GM12878 (cell line): ENCODE results near the gene CNR1. TPM values are rescaled to one million over a fixed set of nuclear protein-coding genes. Genes with fewer than 3 reads are reported as not detected.

ENCODE experiments used
- BMI1 ChIP-seq: fragments of 450-650 bp; IDR thresholded peaks from 2 replicates; pipeline ENCODE4 v1.6.1; 2016; ENCODE audit warnings: mild to moderate bottlenecking, moderate library complexity, borderline replicate concordance
- CBFB ChIP-seq: IDR thresholded peaks from 2 replicates; pipeline ENCODE4 v1.6.1; 2016; ENCODE audit warnings: antibody characterized with exemption, low read depth
- CREM ChIP-seq: IDR thresholded peaks from 2 replicates; pipeline ENCODE4 v1.6.1; 2014; ENCODE audit warnings: antibody characterized with exemption, low read depth
- DPF2 ChIP-seq: fragments of 450-650 bp; IDR thresholded peaks from 2 replicates; pipeline ENCODE4 v1.6.1; 2017; ENCODE audit warnings: mild to moderate bottlenecking
- JUND ChIP-seq: IDR thresholded peaks from 2 replicates; pipeline ENCODE4 v1.6.1; 2012; ENCODE audit warnings: low read depth, mild to moderate bottlenecking, low read length, improper control_type of control experiment, moderate library complexity
- KAT2A ChIP-seq: conservative IDR thresholded peaks from 2 replicates; pipeline ENCODE4 v1.6.1; 2011; ENCODE audit warnings: low read depth, low read length; ENCODE audit not compliant: control insufficient read depth
- MXI1 ChIP-seq: fragments of 150-350 bp; IDR thresholded peaks from 2 replicates; pipeline ENCODE4 v1.6.1; 2011; ENCODE audit warnings: low read depth, mild to moderate bottlenecking, inconsistent platforms, low read length, improper control_type of control experiment
- NFIC ChIP-seq: IDR thresholded peaks from 2 replicates; pipeline ENCODE4 v1.6.1; 2012; ENCODE audit warnings: low read depth, mild to moderate bottlenecking, inconsistent platforms, low read length, moderate library complexity
- SP1 ChIP-seq: IDR thresholded peaks from one replicate; pipeline ENCODE4 v1.6.1; 2011; ENCODE audit warnings: low read depth, low read length
- SPI1 ChIP-seq: IDR thresholded peaks from 2 replicates; pipeline ENCODE4 v1.6.1; 2011; ENCODE audit warnings: low read depth, mild to moderate bottlenecking, low read length, moderate library complexity, borderline replicate concordance; ENCODE audit not compliant: insufficient read depth
- SREBF2 ChIP-seq: IDR thresholded peaks from 2 replicates; pipeline ENCODE4 v1.6.1; 2012; ENCODE audit warnings: mild to moderate bottlenecking, low read length
- TAF1 ChIP-seq: IDR thresholded peaks from 2 replicates; pipeline ENCODE4 v1.6.1; 2011; ENCODE audit warnings: mild to moderate bottlenecking, low read depth, low read length, borderline replicate concordance
- ZBED1 ChIP-seq: IDR thresholded peaks from 2 replicates; pipeline ENCODE4 v1.6.1; 2016; ENCODE audit warnings: borderline replicate concordance
- ZZZ3 ChIP-seq: IDR thresholded peaks from 2 replicates; pipeline ENCODE4 v1.6.1; 2011; ENCODE audit warnings: low read depth; ENCODE audit not compliant: control insufficient read depth, insufficient read length
- polyA plus RNA-seq, 11 experiments: library from polyadenylated mRNA; depleted of rRNA in 4 of 11; unstranded in 6 of 11; stranded (reverse) in 5 of 11; fragments of >200 nt; fragmentation: Nextera tagmentation in 4 of 11; fragmentation: Illumina TruSeq in 1 of 11; extraction: Ambion mirVana in 4 of 11; extraction: Trizol in 1 of 11; gene quantifications; 1 replicate in 1 of 11; 2 replicates in 10 of 11; pipeline versions ENCODE4 v1.2.1 to v1.2.3, GENCODE V29; 2011 to 2016; ENCODE audit warnings: inconsistent platforms in 2 of 11, missing spikeins in 2 of 11, low read depth in 1 of 11
- total RNA-seq, 4 experiments: library from RNA; depleted of rRNA in 3 of 4; stranded (reverse); fragments of >200 nt in 3 of 4; fragmentation: Illumina TruSeq in 1 of 4; extraction: Trizol in 1 of 4; gene quantifications; 2 replicates each; pipeline versions ENCODE4 v1.2.1 to v1.2.3, GENCODE V29; 2013 to 2021
- TF ChIP-seq, protein P1 (sequence below): fragments of 450-650 bp; formaldehyde crosslinking; IDR thresholded peaks from 2 replicates; pipeline ENCODE4 v1.4.0; 2022; ENCODE audit warnings: mild to moderate bottlenecking, moderate library complexity
- TF ChIP-seq, protein P2 (sequence below): fragments of 450-650 bp; IDR thresholded peaks from 2 replicates; pipeline ENCODE4 v1.6.1; 2016; ENCODE audit warnings: mild to moderate bottlenecking, moderate library complexity, borderline replicate concordance
- TF ChIP-seq, protein P3 (sequence below): fragments of 450-650 bp; IDR thresholded peaks from 2 replicates; pipeline ENCODE4 v1.6.1; 2017; ENCODE audit warnings: low read depth, mild to moderate bottlenecking, moderate library complexity
- TF ChIP-seq, protein P4 (sequence below): fragments of 450-650 bp; IDR thresholded peaks from 2 replicates; pipeline ENCODE4 v1.6.1; 2017; ENCODE audit warnings: mild to moderate bottlenecking, moderate library complexity

Gene CNR1
- total and polyA plus RNA-seq, 10 of the 15 experiments (the other 5 are each of a cell fraction or from before 2014, with no cell fraction given): 2.2 to 15.4 (median 8.5) TPM

GRCh38 chr6:88177961-88178464, 11.9 kb upstream of the CNR1 start (continued):
- TF ChIP-seq, protein P1, sequence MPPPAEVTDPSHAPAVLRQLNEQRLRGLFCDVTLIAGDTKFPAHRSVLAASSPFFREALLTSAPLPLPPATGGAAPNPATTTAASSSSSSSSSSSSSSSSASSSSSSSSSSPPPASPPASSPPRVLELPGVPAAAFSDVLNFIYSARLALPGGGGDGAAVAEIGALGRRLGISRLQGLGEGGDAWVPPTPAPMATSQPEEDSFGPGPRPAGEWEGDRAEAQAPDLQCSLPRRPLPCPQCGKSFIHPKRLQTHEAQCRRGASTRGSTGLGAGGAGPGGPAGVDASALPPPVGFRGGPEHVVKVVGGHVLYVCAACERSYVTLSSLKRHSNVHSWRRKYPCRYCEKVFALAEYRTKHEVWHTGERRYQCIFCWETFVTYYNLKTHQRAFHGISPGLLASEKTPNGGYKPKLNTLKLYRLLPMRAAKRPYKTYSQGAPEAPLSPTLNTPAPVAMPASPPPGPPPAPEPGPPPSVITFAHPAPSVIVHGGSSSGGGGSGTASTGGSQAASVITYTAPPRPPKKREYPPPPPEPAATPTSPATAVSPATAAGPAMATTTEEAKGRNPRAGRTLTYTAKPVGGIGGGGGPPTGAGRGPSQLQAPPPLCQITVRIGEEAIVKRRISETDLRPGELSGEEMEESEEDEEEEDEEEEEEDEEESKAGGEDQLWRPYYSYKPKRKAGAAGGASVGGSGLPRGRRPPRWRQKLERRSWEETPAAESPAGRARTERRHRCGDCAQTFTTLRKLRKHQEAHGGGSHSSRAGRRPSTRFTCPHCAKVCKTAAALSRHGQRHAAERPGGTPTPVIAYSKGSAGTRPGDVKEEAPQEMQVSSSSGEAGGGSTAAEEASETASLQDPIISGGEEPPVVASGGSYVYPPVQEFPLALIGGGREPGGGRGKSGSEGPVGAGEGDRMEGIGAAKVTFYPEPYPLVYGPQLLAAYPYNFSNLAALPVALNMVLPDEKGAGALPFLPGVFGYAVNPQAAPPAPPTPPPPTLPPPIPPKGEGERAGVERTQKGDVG: no peak
- no peak for TF ChIP-seq SREBF2
- 0 out of 2 replicates have a peak, but pooled peaks have one; percentile 53 for TF ChIP-seq DPF2
- no peak for TF ChIP-seq CREM
- no peak for TF ChIP-seq KAT2A
- TF ChIP-seq TAF1: no peak
- 0 out of 2 replicates have a peak, but pooled peaks have one; percentile 27 for TF ChIP-seq MXI1
- no peak for TF ChIP-seq CBFB
- TF ChIP-seq SPI1: peak; percentile 97
- TF ChIP-seq ZZZ3: no peak
- no peak for TF ChIP-seq JUND
- TF ChIP-seq, protein P2, sequence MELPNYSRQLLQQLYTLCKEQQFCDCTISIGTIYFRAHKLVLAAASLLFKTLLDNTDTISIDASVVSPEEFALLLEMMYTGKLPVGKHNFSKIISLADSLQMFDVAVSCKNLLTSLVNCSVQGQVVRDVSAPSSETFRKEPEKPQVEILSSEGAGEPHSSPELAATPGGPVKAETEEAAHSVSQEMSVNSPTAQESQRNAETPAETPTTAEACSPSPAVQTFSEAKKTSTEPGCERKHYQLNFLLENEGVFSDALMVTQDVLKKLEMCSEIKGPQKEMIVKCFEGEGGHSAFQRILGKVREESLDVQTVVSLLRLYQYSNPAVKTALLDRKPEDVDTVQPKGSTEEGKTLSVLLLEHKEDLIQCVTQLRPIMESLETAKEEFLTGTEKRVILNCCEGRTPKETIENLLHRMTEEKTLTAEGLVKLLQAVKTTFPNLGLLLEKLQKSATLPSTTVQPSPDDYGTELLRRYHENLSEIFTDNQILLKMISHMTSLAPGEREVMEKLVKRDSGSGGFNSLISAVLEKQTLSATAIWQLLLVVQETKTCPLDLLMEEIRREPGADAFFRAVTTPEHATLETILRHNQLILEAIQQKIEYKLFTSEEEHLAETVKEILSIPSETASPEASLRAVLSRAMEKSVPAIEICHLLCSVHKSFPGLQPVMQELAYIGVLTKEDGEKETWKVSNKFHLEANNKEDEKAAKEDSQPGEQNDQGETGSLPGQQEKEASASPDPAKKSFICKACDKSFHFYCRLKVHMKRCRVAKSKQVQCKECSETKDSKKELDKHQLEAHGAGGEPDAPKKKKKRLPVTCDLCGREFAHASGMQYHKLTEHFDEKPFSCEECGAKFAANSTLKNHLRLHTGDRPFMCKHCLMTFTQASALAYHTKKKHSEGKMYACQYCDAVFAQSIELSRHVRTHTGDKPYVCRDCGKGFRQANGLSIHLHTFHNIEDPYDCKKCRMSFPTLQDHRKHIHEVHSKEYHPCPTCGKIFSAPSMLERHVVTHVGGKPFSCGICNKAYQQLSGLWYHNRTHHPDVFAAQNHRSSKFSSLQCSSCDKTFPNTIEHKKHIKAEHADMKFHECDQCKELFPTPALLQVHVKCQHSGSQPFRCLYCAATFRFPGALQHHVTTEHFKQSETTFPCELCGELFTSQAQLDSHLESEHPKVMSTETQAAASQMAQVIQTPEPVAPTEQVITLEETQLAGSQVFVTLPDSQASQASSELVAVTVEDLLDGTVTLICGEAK: no peak
- TF ChIP-seq, protein P3, sequence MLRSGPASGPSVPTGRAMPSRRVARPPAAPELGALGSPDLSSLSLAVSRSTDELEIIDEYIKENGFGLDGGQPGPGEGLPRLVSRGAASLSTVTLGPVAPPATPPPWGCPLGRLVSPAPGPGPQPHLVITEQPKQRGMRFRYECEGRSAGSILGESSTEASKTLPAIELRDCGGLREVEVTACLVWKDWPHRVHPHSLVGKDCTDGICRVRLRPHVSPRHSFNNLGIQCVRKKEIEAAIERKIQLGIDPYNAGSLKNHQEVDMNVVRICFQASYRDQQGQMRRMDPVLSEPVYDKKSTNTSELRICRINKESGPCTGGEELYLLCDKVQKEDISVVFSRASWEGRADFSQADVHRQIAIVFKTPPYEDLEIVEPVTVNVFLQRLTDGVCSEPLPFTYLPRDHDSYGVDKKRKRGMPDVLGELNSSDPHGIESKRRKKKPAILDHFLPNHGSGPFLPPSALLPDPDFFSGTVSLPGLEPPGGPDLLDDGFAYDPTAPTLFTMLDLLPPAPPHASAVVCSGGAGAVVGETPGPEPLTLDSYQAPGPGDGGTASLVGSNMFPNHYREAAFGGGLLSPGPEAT: peak; percentile 58; the same call in 1 of the 2 replicates
- TF ChIP-seq SP1: no peak
- peak; percentile 62; the same call in 1 of the 2 replicates for TF ChIP-seq NFIC
- TF ChIP-seq BMI1: no peak
- TF ChIP-seq, protein P4, sequence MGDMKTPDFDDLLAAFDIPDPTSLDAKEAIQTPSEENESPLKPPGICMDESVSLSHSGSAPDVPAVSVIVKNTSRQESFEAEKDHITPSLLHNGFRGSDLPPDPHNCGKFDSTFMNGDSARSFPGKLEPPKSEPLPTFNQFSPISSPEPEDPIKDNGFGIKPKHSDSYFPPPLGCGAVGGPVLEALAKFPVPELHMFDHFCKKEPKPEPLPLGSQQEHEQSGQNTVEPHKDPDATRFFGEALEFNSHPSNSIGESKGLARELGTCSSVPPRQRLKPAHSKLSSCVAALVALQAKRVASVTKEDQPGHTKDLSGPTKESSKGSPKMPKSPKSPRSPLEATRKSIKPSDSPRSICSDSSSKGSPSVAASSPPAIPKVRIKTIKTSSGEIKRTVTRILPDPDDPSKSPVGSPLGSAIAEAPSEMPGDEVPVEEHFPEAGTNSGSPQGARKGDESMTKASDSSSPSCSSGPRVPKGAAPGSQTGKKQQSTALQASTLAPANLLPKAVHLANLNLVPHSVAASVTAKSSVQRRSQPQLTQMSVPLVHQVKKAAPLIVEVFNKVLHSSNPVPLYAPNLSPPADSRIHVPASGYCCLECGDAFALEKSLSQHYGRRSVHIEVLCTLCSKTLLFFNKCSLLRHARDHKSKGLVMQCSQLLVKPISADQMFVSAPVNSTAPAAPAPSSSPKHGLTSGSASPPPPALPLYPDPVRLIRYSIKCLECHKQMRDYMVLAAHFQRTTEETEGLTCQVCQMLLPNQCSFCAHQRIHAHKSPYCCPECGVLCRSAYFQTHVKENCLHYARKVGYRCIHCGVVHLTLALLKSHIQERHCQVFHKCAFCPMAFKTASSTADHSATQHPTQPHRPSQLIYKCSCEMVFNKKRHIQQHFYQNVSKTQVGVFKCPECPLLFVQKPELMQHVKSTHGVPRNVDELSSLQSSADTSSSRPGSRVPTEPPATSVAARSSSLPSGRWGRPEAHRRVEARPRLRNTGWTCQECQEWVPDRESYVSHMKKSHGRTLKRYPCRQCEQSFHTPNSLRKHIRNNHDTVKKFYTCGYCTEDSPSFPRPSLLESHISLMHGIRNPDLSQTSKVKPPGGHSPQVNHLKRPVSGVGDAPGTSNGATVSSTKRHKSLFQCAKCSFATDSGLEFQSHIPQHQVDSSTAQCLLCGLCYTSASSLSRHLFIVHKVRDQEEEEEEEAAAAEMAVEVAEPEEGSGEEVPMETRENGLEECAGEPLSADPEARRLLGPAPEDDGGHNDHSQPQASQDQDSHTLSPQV: no peak
- TF ChIP-seq ZBED1: no peak
